Rectal smooth muscle tissue (tissue), 1 donor: ENCODE measurements around the gene PRB4.
"Not testable (repeated sequence)": the region's sequence is repeated elsewhere in the genome, so short reads cannot be mapped to it uniquely, and the experiment has no call there.

ENCODE experiments used
- H3K27ac ChIP-seq: one replicate; pipeline ENCODE4 v1.7.0; 2013; ENCODE audit warnings: low read depth, low read length, inconsistent platforms
- H3K27me3 ChIP-seq: one replicate; pipeline ENCODE4 v1.7.0; 2013; ENCODE audit warnings: low read length; ENCODE audit not compliant: control insufficient read depth, insufficient read depth
- H3K36me3 ChIP-seq: one replicate; pipeline ENCODE4 v1.7.0; 2013; ENCODE audit warnings: low read length; ENCODE audit not compliant: control insufficient read depth, insufficient read depth
- H3K4me1 ChIP-seq: one replicate; pipeline ENCODE4 v1.7.0; 2013; ENCODE audit warnings: low read length; ENCODE audit not compliant: control insufficient read depth, insufficient read depth
- H3K4me3 ChIP-seq: one replicate; pipeline ENCODE4 v1.7.0; 2013; ENCODE audit warnings: low read length
- H3K9ac ChIP-seq: one replicate; pipeline ENCODE4 v1.7.0; 2013; ENCODE audit warnings: low read length

The PRB4 gene

DNA sequence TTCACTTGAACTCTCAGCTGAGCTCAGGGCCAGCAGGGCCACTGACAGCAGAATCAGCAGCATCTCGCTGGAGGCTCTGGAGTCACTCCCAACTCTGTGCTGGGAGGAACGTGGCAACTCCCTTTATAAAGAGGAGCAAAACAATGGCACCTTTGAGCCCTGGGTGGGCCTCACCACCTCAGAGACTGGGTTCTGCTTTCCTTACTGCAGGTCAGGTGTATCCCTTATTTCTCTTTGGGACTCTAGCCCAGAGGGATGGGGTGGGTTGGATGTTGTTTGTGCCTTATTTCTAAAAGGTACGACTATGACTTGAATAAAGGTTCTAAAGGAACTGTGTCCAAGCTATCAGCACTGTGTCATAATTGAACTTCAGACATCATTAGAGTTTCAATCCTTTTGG lies at the start of gene PRB4:
PRB4 (minus strand) TSS at position 101 of the 400 bp plus-strand sequence; CDS start at position 63, 38 bp downstream.
- H3K4me1 ChIP-seq: no peaks in the 10 kb centered on the region
- H3K9ac ChIP-seq: no peak within 1 kb of the TSS
- H3K4me3 ChIP-seq: no peak within 1 kb of the TSS
- no peak within 1 kb of the TSS for H3K27ac ChIP-seq
- no peaks in the 10 kb centered on the region for H3K36me3 ChIP-seq
- no peaks in the 10 kb centered on the region for H3K27me3 ChIP-seq

DNA sequence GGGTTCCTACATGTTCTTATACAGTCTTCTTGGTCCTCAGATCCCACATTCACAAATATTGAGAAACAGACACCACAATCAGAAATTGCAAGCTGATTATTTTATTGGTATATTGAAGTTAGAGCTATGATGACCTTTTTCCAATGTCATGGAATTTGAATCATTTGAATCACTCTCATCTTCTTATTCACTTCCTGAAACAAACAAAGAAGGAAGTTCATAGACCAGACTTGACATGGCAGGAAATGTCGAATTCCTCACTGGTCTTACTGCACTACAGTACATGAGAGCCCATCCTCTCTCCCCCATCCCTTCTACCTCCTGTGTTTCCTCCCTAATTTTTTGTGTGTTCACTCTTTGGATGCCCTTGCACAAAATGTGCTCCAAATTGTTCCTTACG lies 41.5 kb upstream of the PRB4 start:
- not testable (repeated sequence) for H3K27ac ChIP-seq, H3K4me3 ChIP-seq, H3K36me3 ChIP-seq, H3K9ac ChIP-seq, H3K4me1 ChIP-seq, H3K27me3 ChIP-seq

DNA sequence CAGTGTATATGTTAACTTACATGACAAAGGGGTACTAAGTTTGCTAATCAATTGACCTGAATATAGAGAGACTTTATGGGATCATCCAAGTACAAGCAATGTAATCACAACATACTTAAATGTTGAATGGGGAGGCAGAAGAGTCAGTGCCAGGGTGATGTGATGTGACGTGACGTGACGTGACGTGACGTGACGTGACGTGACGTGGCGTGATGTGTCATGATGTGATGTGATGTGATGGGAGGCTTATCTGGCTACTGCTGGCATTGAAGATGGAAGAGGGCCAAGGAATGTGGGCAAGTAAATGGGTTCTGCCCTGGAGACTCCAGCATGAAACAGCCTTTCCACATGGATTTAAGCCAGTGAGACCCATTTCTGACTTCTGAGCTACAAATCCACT lies 38.2 kb upstream of the PRB4 start:
- H3K9ac ChIP-seq: no peak overlapping the region
- H3K4me1 ChIP-seq: no peaks in the 10 kb centered on the region
- H3K36me3 ChIP-seq: no peaks in the 10 kb centered on the region
- no peaks in the 10 kb centered on the region for H3K27me3 ChIP-seq
- no peak overlapping the region for H3K4me3 ChIP-seq
- H3K27ac ChIP-seq: no peak overlapping the region

DNA sequence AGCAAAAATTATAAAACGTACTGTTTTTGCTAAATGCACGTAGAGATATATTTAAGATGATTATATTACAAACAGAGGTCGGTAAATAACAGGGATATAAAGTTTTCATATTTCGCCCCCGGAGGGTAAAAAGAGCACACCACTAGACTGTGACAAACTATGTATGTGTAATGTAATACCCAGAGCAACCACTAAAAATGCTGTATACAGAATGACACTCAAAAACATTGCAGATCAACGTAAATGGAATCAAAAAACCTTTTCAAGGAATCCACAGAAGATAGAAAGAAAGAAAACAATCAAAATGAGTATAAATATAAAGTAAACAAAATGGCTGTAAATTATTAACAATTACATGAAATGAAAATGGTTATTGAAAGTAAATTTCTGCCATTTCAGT lies 37.6 kb upstream of the PRB4 start:
- Histone ChIP-seq H3K27ac (no peak overlapping the region), H3K4me3 (no peak overlapping the region), H3K27me3 (no peaks in the 10 kb centered on the region), H3K36me3 (no peaks in the 10 kb centered on the region), H3K9ac (no peak overlapping the region), H3K4me1 (no peaks in the 10 kb centered on the region)

DNA sequence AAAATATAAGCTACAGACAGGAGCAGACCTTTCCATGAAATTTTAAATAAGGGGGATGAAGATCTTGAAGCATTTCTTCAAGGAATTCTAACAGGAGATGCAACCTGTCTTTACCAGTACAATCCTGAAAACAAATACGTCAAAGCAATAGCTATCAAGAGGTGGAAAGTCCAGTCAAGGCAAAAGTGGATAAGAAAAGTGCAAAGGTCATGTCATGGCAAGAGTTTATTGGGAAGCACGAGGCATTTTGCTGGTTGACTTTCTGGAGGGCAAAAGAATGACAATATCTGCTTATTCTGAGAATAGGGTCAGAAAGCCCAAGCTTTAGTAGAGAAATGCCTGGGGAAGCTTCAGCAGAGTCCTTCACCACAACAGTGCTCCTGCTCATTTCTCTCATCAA lies 34.3 kb upstream of the PRB4 start:
- H3K9ac ChIP-seq: no peak overlapping the region
- no peaks in the 10 kb centered on the region for H3K4me1 ChIP-seq

DNA sequence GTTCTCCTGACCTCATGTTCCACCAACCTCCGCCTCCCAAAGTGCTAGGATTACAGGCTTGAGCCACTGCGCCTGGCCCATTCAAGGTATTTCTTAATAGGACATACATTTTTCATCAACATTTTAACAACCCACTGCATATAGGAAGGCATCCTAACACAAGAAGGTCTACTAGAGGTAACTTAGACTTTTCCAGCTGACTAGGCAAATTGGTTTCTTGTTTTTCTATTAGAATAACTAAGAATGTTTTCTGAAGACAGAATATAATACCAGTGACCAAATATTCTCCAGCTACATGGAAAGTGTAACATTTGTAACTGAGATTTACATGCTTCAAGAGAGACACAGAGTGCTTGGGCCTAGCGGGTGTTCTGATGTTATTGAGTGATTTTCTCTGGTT lies 14.2 kb upstream of the PRB4 start:
- Histone ChIP-seq H3K27ac (no peak overlapping the region), H3K4me1 (no peaks in the 10 kb centered on the region), H3K4me3 (no peak overlapping the region), H3K36me3 (no peaks in the 10 kb centered on the region), H3K9ac (no peak overlapping the region), H3K27me3 (no peaks in the 10 kb centered on the region)

More for the DNA sequence above, 34.3 kb upstream of the PRB4 start:
- H3K27me3 ChIP-seq: no peaks in the 10 kb centered on the region
- H3K36me3 ChIP-seq: no peaks in the 10 kb centered on the region
- H3K4me3 ChIP-seq: no peak overlapping the region
- no peak overlapping the region for H3K27ac ChIP-seq

DNA sequence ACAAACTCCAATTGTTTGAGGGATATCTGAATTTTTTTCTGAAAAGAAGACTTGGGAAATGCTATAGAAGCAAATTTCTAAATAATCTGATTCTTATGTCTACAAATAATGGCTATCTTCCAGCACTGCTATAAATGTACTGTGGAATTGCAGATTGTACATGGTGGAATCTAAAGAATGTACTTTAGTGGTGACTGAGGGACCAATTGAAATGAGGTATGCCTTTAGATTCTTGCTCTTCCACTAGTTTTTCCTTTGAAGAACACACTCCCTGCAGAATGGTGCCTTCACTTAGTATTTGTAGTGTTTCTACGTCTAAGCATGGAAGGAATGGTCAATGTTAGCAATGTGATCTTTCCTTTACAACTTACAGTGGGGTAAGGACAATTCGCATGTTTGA lies 11.7 kb upstream of the PRB4 start:
- Histone ChIP-seq H3K4me1 (no peaks in the 10 kb centered on the region), H3K4me3 (no peak overlapping the region), H3K9ac (no peak overlapping the region), H3K27me3 (no peaks in the 10 kb centered on the region), H3K36me3 (no peaks in the 10 kb centered on the region), H3K27ac (no peak overlapping the region)

DNA sequence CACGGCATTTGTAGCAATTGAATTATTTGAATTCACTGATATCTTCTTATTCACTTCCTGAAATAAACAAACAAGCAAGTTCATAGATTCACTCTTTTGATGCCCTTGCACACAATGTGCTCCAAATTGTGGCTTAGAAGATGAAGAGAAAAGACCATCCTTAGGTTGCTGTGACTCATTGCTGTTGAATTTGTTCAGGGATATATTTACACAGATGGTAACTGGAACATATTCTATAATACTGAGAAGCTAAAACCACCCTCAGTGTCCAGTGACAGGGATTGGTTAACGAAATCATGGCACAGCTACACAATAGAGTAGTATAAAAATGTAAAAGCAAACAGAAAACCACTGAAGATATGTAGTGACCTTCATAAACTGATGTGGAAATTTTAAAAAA lies 3.1 kb downstream of the PRB4 start:
- Histone ChIP-seq H3K4me1 (no peaks in the 10 kb centered on the region), H3K4me3 (no peak overlapping the region), H3K36me3 (no peaks in the 10 kb centered on the region), H3K9ac (no peak overlapping the region), H3K27me3 (no peaks in the 10 kb centered on the region), H3K27ac (no peak overlapping the region)

DNA sequence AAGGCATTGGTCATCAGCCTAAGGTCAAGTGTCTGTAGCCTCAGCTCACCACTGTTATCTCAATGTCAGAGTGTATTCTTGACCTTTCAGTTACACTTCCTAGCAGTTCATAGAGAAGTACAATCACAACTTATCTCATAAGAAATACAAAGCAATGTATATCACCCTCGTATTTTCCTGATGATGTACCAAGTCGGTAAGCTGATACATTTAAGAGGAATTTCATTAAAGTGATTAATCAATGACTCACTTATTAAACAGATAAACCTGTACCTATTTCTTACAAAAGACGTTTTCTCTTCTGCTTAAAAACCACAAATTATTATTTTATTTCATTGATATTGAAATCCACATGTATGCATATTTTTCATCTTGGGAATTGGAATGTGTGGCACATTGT lies 36.8 kb downstream of the PRB4 start:
- H3K9ac ChIP-seq: no peak overlapping the region
- H3K4me1 ChIP-seq: no peaks in the 10 kb centered on the region
- no peak overlapping the region for H3K4me3 ChIP-seq
- no peaks in the 10 kb centered on the region for H3K27me3 ChIP-seq
- no peak overlapping the region for H3K27ac ChIP-seq
- H3K36me3 ChIP-seq: no peaks in the 10 kb centered on the region

DNA sequence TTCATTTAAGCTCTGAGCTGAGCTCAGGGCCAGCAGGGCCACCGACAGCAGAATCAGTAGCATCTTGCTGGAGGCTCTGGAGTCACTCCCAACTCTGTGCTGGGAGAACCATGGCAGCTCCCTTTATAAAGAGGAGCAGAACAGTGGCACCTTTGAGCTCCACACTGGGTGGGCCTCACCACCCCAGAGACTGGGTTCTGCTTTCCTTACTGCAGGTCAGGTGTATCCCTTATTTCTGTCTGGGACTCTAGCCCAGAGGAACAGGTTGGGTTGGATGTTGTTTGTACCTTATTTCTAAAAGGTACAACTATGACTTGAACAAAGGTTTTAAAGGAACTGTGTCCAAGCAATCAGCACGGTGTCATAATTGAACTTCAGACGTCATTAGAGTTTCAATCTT lies 40.6 kb downstream of the PRB4 start, which contains the start of gene PRB3:
PRB3 (minus strand) TSS at position 101 of the 400 bp plus-strand sequence; CDS start at position 63, 38 bp downstream.
- Histone ChIP-seq H3K36me3 (no peaks in the 10 kb centered on the region), H3K4me3 (no peak within 1 kb of the TSS), H3K27ac (no peak within 1 kb of the TSS), H3K27me3 (no peaks in the 10 kb centered on the region), H3K4me1 (no peaks in the 10 kb centered on the region), H3K9ac (no peak within 1 kb of the TSS)

DNA sequence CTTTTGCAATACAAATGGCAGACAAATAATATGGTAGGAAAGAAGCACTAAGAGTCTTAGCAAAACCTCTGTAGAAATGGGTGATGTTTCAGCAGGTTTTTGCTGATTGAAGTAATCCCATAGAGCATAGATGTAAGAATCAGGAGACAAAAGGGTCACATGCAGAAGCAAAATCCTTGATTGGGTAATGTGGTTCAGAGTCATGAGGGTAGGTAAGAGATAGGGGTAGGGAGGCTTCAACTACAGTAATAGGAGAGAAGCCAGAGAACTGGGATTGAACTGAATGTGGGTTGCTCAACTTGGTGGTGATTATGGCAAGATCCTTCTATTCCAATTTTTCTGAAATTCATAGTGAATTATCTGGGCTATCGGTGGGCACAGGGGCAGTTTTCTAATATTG lies 45.7 kb downstream of the PRB4 start:
- Histone ChIP-seq H3K4me3 (no peak overlapping the region), H3K9ac (no peak overlapping the region), H3K27me3 (no peaks in the 10 kb centered on the region), H3K27ac (no peak overlapping the region), H3K4me1 (no peaks in the 10 kb centered on the region), H3K36me3 (no peaks in the 10 kb centered on the region)
